Upper lobe of left lung (tissue), 4 donors: ENCODE results near the gene RASSF9.

Experiments used
- CTCF ChIP-seq, 6 experiments: fragments of 450-650 bp in 4 of 6; fragments of 200-600 bp in 2 of 6; sonication (generic) in 2 of 6; IDR thresholded peaks; one replicate each; pipeline ENCODE4 v1.5.1; 2016 to 2019; ENCODE audit warnings: antibody characterized with exemption in 6 of 6
- EP300 ChIP-seq, 4 donors: sonication (generic); formaldehyde crosslinking; IDR thresholded peaks; one replicate each; pipeline ENCODE4 v1.5.1; 2017; ENCODE audit warnings: antibody characterized with exemption in 4 of 4, control low read depth in 2 of 4
- POLR2A ChIP-seq, 4 donors: fragments of 450-650 bp; IDR thresholded peaks; one replicate each; pipeline ENCODE4 v1.5.1; 2016 to 2017; ENCODE audit warnings: antibody characterized with exemption in 4 of 4, mild to moderate bottlenecking in 2 of 4
- POLR2AphosphoS5 ChIP-seq, 2 donors: sonication (generic); formaldehyde crosslinking; IDR thresholded peaks; one replicate each; pipeline ENCODE4 v1.5.1; 2017; ENCODE audit warnings: antibody characterized with exemption in 2 of 2

GRCh38 chr12:85796001-85796400 lies 40.2 kb downstream of the RASSF9 start:
- TF ChIP-seq CTCF (IDR thresholded peaks at IDR 0.05) (no peak), POLR2AphosphoS5 (IDR thresholded peaks at IDR 0.05) (no peak), EP300 (IDR thresholded peaks at IDR 0.05) (no peak), POLR2A (IDR thresholded peaks at IDR 0.05) (no peak)
